H9 (cell line): Measurements from ENCODE around the gene CHN2. TPM values are rescaled to one million over a fixed set of nuclear protein-coding genes. Genes with fewer than 3 reads are reported as not detected.

Experiments used
- DNase-seq: peaks from one replicate; pipeline ENCODE4 v3.0.0-alpha.2; 2017
- H2AFZ ChIP-seq: one replicate; pipeline ENCODE4 v1.6.1; 2013; ENCODE audit warnings: mild to moderate bottlenecking, low read length, control low read depth, moderate library complexity
- H2AK5ac ChIP-seq: 2 replicates; pipeline ENCODE4 v1.6.1; 2013; ENCODE audit warnings: low read length, control low read depth, mixed read lengths; ENCODE audit not compliant: insufficient read length
- H2BK120ac ChIP-seq: one replicate; pipeline ENCODE4 v1.6.1; 2013; ENCODE audit warnings: low read depth, mild to moderate bottlenecking, low read length, control low read depth, inconsistent platforms; ENCODE audit not compliant: poor library complexity, severe bottlenecking
- H2BK12ac ChIP-seq: 2 replicates; pipeline ENCODE4 v1.6.1; 2013; ENCODE audit warnings: low read length, control low read depth, mixed read lengths, low read depth; ENCODE audit not compliant: insufficient read length
- H2BK15ac ChIP-seq: 2 replicates; pipeline ENCODE4 v1.6.1; 2013; ENCODE audit warnings: low read depth, low read length, control low read depth
- H2BK20ac ChIP-seq: one replicate; pipeline ENCODE4 v1.6.1; 2013; ENCODE audit warnings: low read depth, mild to moderate bottlenecking, low read length, control low read depth, inconsistent platforms; ENCODE audit not compliant: poor library complexity, severe bottlenecking
- H2BK5ac ChIP-seq: 2 replicates; pipeline ENCODE4 v1.6.1; 2013; ENCODE audit warnings: low read length, control low read depth, mixed read lengths; ENCODE audit not compliant: insufficient read length
- H3K14ac ChIP-seq: 2 replicates; pipeline ENCODE4 v1.6.1; 2013; ENCODE audit warnings: low read length, control low read depth; ENCODE audit not compliant: insufficient read depth
- H3K18ac ChIP-seq: 2 replicates; pipeline ENCODE4 v1.6.1; 2013; ENCODE audit warnings: low read depth, mild to moderate bottlenecking, mixed read lengths, low read length, control low read depth; ENCODE audit not compliant: insufficient read length
- H3K23ac ChIP-seq: 2 replicates; pipeline ENCODE4 v1.6.1; 2013; ENCODE audit warnings: low read length, control low read depth, mixed read lengths, low read depth; ENCODE audit not compliant: insufficient read length
- H3K23me2 ChIP-seq: 2 replicates; pipeline ENCODE4 v1.6.1; 2013; ENCODE audit warnings: low read depth, mild to moderate bottlenecking, mixed read lengths, low read length, control low read depth; ENCODE audit not compliant: insufficient read length, poor library complexity, severe bottlenecking
- H3K27ac ChIP-seq: 2 replicates; pipeline ENCODE4 v1.5.1; 2013; ENCODE audit warnings: low read length, control low read depth, mixed read lengths, low read depth; ENCODE audit not compliant: insufficient read length
- H3K27me3 ChIP-seq: 2 replicates; pipeline ENCODE4 v1.6.1; 2013; ENCODE audit warnings: low read length, control low read depth, inconsistent platforms; ENCODE audit not compliant: insufficient read depth
- H3K4ac ChIP-seq: 2 replicates; pipeline ENCODE4 v1.6.1; 2013; ENCODE audit warnings: low read depth, mild to moderate bottlenecking, control low read depth, inconsistent platforms, low read length, moderate library complexity
- H3K4me1 ChIP-seq: 2 replicates; pipeline ENCODE4 v1.6.1; 2013; ENCODE audit warnings: low read length, control low read depth, inconsistent platforms; ENCODE audit not compliant: insufficient read depth
- H3K4me2 ChIP-seq: 2 replicates; pipeline ENCODE4 v1.6.1; 2013; ENCODE audit warnings: low read length, control low read depth, mixed read lengths; ENCODE audit not compliant: insufficient read length, insufficient read depth
- H3K56ac ChIP-seq: 2 replicates; pipeline ENCODE4 v1.6.1; 2013; ENCODE audit warnings: low read depth, mild to moderate bottlenecking, mixed read lengths, low read length, control low read depth; ENCODE audit not compliant: insufficient read length
- H3K79me1 ChIP-seq: 2 replicates; pipeline ENCODE4 v1.6.1; 2013; ENCODE audit warnings: low read depth, mild to moderate bottlenecking, moderate library complexity, low read length, control low read depth, inconsistent platforms; ENCODE audit not compliant: insufficient read depth, poor library complexity, severe bottlenecking
- H3K79me2 ChIP-seq: 2 replicates; pipeline ENCODE4 v1.6.1; 2013; ENCODE audit warnings: low read length, control low read depth, inconsistent platforms; ENCODE audit not compliant: insufficient read depth
- H3K9ac ChIP-seq: 2 replicates; pipeline ENCODE4 v1.6.1; 2013; ENCODE audit warnings: low read length, control low read depth, mixed read lengths; ENCODE audit not compliant: insufficient read length; ENCODE audit errors: extremely low read depth
- H3K9me3 ChIP-seq: one replicate; pipeline ENCODE4 v1.6.1; 2013; ENCODE audit warnings: low read depth, low read length, inconsistent platforms; ENCODE audit not compliant: control insufficient read depth
- H3T11ph ChIP-seq: one replicate; pipeline ENCODE4 v1.6.1; 2013; ENCODE audit warnings: mild to moderate bottlenecking, low read length, control low read depth, inconsistent platforms
- H4K20me1 ChIP-seq: one replicate; pipeline ENCODE4 v1.6.1; 2013; ENCODE audit not compliant: control insufficient read depth, insufficient read length, insufficient read depth
- H4K5ac ChIP-seq: 2 replicates; pipeline ENCODE4 v1.6.1; 2013; ENCODE audit warnings: low read depth, mild to moderate bottlenecking, mixed read lengths, low read length, control low read depth; ENCODE audit not compliant: insufficient read length
- H4K8ac ChIP-seq: replicated peaks from 2 replicates; pipeline ENCODE4 v1.6.1; 2013; ENCODE audit warnings: low read length, control low read depth, mixed read lengths, low read depth; ENCODE audit not compliant: insufficient read length
- H4K91ac ChIP-seq: 2 replicates; pipeline ENCODE4 v1.6.1; 2013; ENCODE audit warnings: low read depth, mild to moderate bottlenecking, moderate library complexity, mixed read lengths, low read length, control low read depth; ENCODE audit not compliant: insufficient read length
- H3K27ac Mint-ChIP-seq, 3 experiments: 2 replicates in 2 of 3; 3 replicates in 1 of 3; pipeline ENCODE4 v1.8.0; 2020 to 2021; ENCODE audit warnings: mixed read lengths in 3 of 3, mild to moderate bottlenecking in 1 of 3, moderate library complexity in 1 of 3
- H3K27me3 Mint-ChIP-seq: 2 replicates; pipeline ENCODE4 v1.8.0; 2021; ENCODE audit warnings: low read depth, mild to moderate bottlenecking, moderate library complexity, mixed read lengths
- H3K36me3 Mint-ChIP-seq, 3 experiments: 2 replicates in 2 of 3; 3 replicates in 1 of 3; pipeline ENCODE4 v1.8.0; 2020 to 2021; ENCODE audit warnings: low read depth in 3 of 3, mixed read lengths in 3 of 3; ENCODE audit not compliant: insufficient read depth in 1 of 3
- H3K4me1 Mint-ChIP-seq, 2 experiments: 2 replicates each; pipeline ENCODE4 v1.8.0; 2020; ENCODE audit warnings: mixed read lengths in 2 of 2
- H3K4me3 Mint-ChIP-seq, 2 experiments: 2 replicates in 1 of 2; 3 replicates in 1 of 2; pipeline ENCODE4 v1.8.0; 2020 to 2021; ENCODE audit warnings: mild to moderate bottlenecking in 2 of 2, mixed read lengths in 2 of 2, moderate library complexity in 1 of 2
- H3K9me3 Mint-ChIP-seq, 2 experiments: 2 replicates in 1 of 2; 3 replicates in 1 of 2; pipeline ENCODE4 v1.8.0; 2020; ENCODE audit warnings: mild to moderate bottlenecking in 2 of 2, mixed read lengths in 2 of 2, moderate library complexity in 1 of 2
- CTCF ChIP-seq: fragments of 200-600 bp; sonication (generic); conservative IDR thresholded peaks from 3 replicates; pipeline ENCODE4 v1.8.0; 2021; ENCODE audit warnings: antibody characterized with exemption, mild to moderate bottlenecking
- WGBS: extraction: QIAGEN DNeasy Blood & Tissue Kit; methylation state at CpG from one replicate; pipeline ENCODE4 v1.1.7; 2013; ENCODE audit warnings: missing lambda C conversion rate, low lambda C conversion rate, mixed read lengths; ENCODE audit not compliant: insufficient read length; ENCODE audit errors: extremely low coverage; 5-methylcytosine and 5-hydroxymethylcytosine counted together
- total RNA-seq: library from RNA; stranded (reverse); gene quantifications from 2 replicates; pipeline ENCODE4 v1.2.1, GENCODE V29; 2021

CHN2 gene
- total RNA-seq, 1 experiment from 2014 or later: 3.3 TPM

GRCh38 chr7:29316926-29317325 lies 122.4 kb downstream of the CHN2 start:
- H4K5ac ChIP-seq: no peak overlapping the region
- H3K27ac ChIP-seq: no peak overlapping the region
- no peak for DNase-seq
- no peak for TF ChIP-seq CTCF
- no peak overlapping the region for H4K8ac ChIP-seq
- no peaks in the 10 kb centered on the region for H3K9me3 Mint-ChIP-seq
- no peak overlapping the region for H3K9ac ChIP-seq
- H3K4me1 Mint-ChIP-seq: peaks cover 28% of the 10 kb centered on the region in 2 experiments
- H3K23ac ChIP-seq: no peak overlapping the region
- H2AFZ ChIP-seq: no peak overlapping the region
- no peak overlapping the region for H2BK120ac ChIP-seq
- H3K27me3 ChIP-seq: no peaks in the 10 kb centered on the region
- peaks cover 6% of the 10 kb centered on the region; the same call in 1 of the 2 replicates for H3K4me1 ChIP-seq
- no peak overlapping the region for H2AK5ac ChIP-seq
- no peak overlapping the region for H2BK15ac ChIP-seq
- no peak overlapping the region for H2BK5ac ChIP-seq
- no peaks in the 10 kb centered on the region for H3K79me2 ChIP-seq
- WGBS: no CpG with 5 or more reads among the region's 3 CpGs
- no peaks in the 10 kb centered on the region for H3K9me3 ChIP-seq
- H3K23me2 ChIP-seq: no peaks in the 10 kb centered on the region
- no peak overlapping the region for H3K18ac ChIP-seq
- no peaks in the 10 kb centered on the region for H3K79me1 ChIP-seq
- H3K4ac ChIP-seq: no peak overlapping the region
- no peaks in the 10 kb centered on the region; the same call in none of the 2 replicates for H3K27me3 Mint-ChIP-seq
- no peak overlapping the region for H3K4me3 Mint-ChIP-seq
- no peak overlapping the region for H3T11ph ChIP-seq
- no peak overlapping the region for H3K4me2 ChIP-seq
- no peak overlapping the region for H3K56ac ChIP-seq
- H2BK12ac ChIP-seq: no peak overlapping the region
- no peak overlapping the region for H3K27ac Mint-ChIP-seq
- H2BK20ac ChIP-seq: no peak overlapping the region
- H4K91ac ChIP-seq: no peak overlapping the region
- H4K20me1 ChIP-seq: no peaks in the 10 kb centered on the region
- no peak overlapping the region for H3K14ac ChIP-seq
- no peaks in the 10 kb centered on the region for H3K36me3 Mint-ChIP-seq
